ENCODE data around the gene VWA1.
"Not testable (repeated sequence)": the region's sequence is repeated elsewhere in the genome, so short reads cannot be mapped to it uniquely, and the experiment has no call there.

Gene VWA1

DNA sequence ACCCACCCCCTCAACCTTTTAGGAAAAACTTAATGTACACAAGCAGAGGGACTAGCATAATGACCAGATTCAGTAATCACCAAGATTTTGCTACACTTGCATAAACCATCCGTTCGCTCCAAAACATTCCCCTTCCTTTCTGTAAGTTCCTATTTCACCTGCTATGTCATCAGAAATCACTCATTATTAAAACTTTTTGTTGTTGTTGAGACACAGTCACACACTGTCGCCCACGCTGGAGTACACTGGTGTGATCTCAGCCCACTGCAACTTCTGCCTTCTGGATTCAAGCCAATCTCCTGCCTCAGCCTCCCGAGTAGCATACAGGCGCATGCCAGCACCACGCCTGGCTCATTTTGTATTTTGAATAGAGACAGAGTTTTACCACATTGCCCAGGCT is 31.8 kb upstream of the VWA1 start:
- no peak for DNase-seq

DNA sequence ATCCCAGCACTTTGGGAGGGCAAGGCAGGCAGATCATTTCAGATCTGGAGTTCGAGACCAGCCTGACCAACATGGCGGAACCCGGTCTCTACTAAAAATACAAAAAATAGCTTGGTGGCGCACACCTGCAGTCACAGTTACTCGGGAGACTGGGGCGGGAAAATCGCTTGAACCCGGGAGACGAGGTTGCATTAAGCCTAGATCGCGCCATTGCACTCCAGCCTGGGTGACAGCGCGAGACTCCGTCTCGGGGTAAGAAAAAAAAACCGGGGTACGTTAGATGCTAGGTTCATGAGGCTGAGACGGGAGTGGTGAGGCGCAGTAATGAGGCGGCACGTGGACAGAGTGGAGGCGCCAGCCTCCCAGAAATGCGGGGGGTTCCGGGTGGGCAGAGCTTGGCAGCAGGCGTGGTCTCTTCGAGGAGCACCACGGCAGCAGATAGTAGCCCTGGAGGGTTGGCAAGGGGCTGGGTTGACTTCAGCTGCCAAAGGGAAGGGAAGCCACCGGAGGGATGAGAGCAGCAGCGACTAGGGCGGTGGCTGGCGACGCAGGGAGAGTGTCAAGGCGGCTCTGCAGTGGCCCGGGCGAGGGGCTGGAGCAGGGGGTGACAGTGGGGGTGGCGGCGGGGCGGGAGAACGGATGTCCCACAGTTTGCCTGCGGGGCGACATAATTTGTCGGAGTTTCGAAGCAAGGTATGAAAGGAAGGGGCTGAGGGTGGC is 29.2 kb upstream of the VWA1 start:
- DNase-seq: no peak

DNA sequence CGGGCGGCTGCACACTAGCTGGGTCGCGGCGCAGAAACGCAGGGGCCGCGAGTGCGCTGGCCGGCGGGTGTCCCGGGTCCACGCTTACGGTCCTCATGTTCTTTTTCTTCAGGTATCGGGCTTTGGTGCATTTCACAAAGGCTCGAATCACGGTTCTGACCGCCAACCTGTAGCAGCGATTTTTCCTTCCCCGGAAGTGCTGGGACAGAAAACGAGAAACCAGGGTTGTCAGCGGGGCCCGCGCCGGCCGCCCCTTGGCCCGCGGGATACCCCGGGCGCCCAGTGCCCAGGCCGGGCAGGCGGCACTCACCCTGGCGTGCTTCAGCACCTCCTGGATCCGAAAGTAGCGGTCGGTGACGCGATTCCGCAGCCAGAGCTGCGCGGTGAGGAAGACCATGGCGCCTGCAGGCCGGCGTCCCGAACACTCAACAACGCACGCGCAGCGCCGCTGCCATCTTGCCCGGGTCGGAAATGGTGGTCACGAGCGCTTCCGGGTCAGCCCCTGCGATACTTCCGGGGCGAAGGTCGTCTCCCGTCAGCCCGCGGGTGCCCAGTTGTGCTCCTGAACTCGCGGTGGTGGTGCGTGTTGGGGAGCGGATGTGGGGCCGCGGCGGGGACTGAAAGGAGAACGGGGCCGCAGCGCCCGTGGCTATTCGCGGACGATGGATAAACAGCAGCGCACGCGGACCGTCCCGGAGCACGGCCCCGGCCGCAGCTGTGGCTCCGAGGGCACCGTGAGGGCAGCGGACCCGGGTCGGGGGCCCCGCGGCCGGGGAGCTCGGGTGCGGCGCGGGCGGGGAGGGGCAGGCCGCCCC is 28.5 kb upstream of the VWA1 start, which contains the start of gene MRPL20:
Gene MRPL20, minus strand, starts transcription at position 473 of the 815 bp plus-strand sequence. Its CDS starts 76 bp downstream, at position 397.
- peak; percentile 94 for DNase-seq

DNA sequence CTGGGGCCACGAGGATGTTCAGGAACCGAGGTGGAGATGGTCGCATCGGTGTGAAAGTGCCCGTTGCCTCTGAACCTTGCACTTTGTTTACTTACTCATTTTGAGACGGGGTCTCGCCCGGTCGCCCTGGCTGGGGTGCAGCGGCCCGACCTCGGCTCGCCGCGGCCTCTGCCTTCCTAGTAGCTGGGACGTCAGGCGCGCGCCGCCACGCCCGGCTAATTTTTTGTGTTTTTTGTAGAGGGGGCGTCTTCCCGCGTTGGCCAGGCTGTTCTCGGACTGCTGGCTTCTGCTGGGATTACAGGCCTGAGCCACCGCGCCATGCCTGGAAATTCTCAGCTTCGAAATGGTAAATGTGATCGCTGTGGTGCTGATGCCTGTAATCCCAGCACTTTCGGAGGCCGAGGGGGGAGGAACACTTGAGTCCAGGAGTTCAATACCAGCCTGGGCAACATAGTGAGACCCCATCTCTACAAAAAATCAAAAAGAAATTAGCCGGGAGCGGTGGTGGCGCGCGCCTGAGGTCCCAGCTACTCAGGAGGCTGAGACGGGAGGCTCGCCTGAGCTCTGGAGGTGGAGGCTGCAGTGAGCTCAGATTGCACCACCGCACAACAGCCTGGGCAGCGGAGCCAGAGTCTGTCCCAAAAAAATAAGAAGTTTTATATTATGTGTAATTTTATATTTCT is 27.7 kb upstream of the VWA1 start:
- no peak for DNase-seq

DNA sequence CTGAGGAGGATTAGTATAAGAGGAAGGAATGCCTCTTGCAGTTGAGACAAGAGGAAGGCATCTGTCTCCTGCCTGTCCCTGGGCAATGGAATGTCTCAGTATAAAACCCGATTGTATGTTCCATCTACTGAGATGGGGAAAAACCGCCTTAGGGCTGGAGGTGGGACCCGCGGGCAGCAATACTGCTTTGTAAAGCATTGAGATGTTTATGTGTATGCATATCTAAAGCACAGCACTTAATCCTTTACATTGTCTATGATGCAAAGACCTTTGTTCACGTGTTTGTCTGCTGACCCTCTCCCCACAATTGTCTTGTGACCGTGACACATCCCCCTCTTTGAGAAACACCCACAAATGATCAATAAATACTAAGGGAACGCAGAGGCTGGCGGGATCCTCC is 25.3 kb upstream of the VWA1 start:
- DNase-seq: not testable (repeated sequence)

DNA sequence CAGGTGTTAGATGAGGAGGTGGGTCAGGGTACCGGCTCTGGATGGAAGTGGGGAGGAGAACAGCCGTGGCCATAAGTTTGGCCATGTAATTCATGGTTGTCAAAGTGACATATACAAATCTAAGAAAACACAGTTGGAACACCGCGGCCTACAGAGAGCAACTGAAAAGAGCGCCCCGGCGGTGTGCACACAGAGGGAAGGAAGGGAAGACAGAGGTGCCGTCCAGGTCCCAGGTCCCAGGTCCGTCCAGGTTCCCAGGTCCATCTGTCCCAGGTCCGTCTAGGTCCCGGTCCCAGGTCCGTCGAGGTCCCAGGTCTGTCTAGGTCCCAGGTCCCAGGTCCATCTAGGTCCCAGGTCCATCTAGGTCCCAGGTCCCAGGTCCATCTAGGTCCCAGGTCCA is 23.9 kb upstream of the VWA1 start:
- no peak for DNase-seq

DNA sequence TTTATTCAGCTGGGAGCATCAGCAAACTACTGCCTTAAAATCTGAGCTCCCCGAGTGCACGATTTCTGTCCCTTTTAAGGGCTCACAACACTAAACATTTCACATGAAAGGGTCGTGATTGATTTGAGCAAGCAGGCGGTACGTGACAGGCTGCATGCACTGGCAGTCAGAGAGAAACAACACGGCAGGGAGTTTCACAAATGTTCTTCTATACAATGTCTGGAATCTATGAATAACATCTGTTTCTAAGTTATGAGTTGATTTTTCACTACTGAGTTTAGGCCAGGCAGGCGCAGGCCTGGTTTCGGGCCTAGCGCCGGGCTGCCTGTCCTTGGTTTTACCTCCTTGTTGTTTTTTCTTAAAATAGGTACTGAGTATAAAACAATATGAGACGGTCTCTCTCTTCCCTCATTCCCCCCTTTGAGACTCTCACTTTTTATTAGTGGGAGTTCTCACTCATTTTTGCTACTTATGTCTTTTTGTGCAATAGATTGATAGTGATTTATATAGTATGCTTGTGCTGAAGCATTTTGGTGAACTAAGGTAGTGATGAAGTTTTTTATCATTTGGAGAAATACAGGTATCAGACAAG is 23.1 kb upstream of the VWA1 start:
- not testable (repeated sequence) for DNase-seq

DNA sequence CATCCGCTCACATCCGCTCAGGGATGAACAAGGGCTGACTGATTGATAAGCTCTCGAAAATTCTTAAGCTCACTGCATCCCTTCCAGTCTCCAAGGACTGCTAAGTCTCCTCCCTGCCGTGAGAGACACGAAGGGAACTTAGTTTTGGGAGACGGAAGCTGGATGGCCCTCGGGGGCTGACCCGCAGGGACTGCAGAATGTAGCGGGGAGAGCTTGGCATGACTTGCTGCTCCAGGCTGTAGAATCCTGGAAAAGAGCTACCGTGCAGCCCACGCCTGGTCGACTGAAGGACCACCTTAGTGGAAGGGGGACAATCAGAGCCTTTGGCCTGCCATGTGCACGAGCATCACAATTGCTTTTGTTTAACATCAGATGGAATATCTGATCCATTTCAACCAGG is 19.7 kb upstream of the VWA1 start:
- DNase-seq: no peak

DNA sequence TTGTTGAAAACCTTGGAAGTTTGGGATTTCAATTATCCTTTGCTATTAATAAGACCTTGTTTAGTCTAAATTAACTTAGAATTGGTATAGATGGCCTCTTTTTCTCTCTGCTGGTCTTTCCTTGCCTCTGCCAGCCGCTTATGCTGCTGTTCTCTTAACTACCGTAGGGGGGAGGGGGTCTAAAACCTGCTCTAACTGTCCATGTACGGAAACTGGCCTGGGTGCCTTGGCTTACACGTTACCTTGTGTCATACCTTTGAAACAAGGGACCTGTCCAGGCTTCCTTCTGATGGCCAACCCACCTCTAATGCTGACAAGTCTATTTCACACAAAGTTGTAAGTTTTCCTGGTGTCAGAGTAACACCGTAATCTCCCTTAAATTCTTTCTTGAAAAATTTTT is 18.1 kb upstream of the VWA1 start:
- DNase-seq: not testable (repeated sequence)

DNA sequence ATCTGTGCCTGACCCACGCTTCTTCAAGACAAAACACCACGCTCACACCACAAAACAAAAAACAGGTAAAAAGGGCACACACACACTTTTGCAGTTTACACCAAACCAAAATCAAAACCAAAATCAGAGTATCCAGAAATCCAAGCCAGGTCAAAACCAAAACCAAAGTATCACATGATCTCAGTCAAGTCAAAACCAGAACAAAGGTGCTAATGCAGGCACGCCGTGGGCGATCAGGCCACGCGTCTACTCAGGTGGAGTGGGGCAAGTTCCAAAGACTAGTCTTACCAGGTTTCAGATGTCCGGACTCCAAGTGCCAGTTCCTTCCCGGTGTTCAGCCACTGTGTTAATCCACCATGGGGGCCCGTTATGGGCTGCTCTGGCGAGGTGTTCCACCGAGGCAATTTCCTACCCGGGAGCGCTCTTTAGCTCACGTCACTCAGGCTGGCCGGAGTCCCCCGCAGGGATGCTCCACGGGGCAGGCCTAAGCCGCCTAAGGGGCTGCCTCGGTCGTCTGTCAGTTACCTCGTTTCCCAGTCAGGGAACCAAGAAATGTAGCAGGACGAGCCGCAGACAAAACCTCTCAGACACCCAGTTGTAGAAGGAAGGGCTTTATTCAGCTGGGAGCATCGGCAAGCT is 17.5 kb upstream of the VWA1 start:
- DNase-seq: peak; percentile 46

DNA sequence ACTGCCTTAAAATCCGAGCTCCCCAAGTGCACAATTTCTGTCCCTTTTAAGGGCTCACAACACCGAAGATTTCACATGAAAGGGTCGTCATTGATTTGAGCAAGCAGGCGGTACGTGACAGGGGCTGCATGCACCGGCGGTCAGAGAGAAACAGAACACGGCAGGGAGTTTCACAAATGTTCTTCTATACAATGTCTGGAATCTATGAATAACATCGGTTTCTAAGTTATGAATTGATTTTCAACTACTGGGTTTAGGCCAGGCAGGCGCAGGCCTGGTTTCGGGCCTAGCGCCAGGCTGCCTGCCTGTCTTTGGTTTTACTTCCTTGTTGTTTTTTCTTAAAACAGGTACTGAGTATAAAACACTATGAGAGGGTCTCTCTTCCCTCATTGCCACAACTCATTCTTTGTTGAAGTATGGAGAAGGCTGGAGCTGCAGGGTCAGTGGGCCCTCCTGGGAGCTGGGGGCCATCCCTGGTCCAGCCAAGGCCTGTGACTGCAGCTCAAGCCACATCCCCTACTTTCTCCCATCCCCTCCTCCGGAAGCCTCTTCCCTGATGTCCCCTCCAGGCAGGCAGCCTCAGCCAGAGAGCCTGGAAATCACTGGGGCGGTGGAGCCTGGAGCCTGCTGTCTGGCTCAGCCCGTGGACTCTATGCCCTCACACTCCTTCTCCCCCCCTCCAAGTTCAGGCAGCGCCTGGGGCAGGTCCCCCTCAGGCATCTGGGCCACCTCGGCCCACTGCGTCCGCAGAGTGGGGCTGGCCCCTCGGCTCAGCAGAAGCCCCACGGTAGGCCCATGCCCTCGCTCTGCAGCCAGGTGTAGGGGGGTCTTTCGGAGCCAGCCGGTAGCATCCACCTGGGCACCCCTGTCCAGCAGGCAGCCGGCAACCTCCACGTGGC is 16.8 kb upstream of the VWA1 start:
- no peak for DNase-seq

DNA sequence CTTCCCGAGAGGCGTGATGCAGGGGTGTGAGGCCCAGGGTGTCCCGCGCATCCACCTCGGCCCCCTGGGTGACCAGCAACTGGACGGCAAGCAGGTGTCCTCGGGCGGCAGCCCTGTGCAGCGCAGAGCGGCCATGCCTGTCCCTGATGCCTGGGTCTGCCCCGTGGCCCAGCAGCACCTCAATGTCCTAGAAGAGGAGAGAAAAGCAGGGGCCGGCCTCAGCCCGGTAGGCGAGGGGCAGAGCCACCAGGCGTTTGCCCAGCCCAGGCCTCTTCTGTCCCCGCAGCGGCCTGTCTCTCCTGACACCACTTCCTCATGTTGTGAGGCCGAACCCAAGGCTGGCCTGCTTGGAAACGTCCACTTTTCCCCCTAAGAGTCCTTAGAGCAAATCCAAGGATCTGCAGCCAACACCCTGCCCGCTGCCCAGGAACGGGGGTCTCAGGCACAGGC is 16.1 kb upstream of the VWA1 start:
- DNase-seq: no peak

DNA sequence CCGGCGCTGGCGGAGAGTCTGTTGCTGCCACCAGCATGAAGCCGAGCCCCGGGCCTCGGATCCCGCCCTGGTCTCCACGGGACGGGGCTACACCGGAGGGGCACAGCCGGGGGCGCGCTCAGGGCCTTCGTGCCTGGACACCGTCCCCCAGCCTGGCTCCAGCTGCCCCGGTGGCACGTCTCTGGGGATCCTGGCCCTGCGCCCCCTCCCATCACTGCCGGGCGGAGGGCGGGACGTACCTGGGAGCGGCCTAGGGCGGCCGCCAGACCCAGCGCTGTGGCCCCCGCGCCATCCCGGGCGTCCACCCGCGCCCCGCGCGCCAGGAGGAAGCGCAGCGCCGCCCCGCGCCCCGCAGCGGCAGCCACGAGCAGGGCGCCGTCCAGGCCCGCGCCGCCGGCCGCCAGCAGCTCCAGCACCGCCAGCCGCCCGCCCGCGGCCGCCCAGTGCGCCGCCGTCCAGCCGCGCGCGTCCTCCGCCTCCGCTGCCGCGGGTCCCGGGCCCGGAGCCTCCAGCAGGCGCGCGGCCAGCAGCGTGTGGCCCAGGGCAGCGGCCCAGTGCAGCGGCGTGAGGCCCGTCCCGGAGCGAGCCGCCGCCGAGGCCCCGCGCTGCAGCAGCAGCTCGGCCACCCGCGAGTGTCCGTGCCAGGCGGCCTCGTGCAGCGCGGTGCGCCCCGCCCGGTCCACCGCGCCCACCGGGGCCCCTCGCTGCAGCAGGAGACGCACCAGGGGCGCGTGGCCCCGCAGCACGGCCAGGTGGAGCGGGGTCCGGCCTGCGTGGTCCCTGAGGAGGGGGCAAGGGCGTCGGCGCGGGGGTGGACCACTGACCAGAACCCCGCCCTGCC is 15.5 kb upstream of the VWA1 start:
- DNase-seq: peak; percentile 48

DNA sequence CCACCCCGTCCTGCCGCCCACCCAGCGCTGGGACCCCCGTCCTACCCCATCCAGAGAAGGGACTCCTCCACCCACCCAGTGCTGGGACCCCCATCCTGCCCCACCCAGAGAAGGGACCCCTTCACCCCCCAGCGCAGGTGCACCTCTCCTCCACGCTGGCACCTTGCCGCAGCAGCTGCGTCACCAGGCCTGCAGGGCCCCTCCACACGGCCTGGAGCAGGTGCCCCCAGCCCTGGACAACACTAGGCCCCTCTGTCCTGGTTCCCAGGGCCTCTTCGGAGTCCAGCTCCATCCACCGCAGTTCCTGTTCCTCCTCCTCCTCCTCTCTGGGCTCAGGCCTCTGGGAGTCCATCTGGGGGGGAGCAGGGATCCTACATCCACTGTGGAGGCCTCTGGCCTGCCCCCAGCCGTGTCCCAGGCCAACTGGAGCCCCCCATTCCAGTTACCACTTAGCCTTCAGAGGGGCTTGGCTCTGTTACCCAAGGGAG is 14.8 kb upstream of the VWA1 start:
- DNase-seq: no peak

DNA sequence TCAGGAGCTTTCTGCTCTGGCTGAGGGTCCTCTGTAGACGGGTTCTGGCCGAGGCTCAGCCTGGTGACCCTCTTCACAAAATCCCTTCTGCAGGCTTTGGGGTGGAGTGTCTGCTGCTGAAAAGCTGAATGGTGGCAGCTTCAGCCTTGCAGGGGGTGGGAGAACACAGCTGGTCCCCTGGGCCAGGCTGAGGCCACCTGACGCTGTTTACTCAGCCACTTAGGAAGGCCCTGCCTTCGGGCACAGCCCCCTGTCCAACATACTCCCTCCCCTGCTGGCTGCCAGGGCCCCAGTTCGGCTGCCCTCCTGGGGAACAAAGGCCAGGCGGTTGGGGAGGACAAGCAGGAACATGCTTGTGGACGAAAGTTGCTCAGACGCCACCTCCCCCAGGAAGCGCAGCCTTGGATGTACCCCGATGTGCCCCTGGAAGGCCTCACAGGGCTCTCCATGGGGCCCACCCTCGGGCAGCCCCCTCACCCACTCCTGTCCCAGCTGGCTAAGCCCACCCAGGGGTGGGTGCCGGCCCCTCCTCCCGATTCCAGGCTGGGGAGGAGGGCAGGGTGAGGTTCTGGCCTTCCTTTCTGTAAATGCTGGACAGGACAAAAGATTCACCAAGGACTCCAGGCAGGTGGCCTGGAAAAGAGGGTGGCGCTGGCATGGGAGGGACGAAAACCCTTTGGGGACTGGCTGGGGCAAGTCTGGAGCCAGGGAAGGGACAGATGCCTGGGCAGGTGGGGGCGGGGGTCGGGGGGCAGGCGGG is 14.2 kb upstream of the VWA1 start, which contains the start of gene ANKRD65:
Gene ANKRD65, minus strand, starts transcription at position 130 of the 760 bp plus-strand sequence. CDS start 271 bp downstream, outside the sequence.
- no peak for DNase-seq

DNA sequence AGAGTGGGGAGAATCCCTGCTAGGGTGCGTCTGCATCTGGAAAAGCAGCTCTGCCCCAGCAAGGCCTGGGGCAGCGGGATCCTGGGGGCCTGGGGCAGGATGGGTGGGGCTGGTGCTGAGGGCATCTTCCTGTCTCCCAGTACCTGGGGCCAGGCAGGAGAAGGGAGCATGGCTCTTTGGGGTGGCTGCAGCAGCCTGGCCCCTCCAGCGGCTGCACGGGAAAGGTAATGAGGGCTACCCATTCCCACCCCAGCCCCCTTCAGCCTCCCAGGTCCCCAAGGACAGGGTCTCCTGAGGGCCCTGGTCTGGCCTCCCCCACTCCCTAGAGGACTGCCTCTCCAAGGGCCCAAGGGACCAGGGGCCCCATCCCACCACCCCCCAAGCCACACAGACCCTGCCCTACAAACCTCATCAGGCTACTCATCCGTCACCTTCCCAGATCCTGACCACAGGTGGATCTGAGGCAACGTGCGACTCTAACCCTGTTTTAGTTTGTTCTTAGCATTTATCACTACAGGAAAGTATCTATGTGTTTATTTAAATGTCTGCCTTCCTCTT is 13.5 kb upstream of the VWA1 start:
- DNase-seq: no peak

DNA sequence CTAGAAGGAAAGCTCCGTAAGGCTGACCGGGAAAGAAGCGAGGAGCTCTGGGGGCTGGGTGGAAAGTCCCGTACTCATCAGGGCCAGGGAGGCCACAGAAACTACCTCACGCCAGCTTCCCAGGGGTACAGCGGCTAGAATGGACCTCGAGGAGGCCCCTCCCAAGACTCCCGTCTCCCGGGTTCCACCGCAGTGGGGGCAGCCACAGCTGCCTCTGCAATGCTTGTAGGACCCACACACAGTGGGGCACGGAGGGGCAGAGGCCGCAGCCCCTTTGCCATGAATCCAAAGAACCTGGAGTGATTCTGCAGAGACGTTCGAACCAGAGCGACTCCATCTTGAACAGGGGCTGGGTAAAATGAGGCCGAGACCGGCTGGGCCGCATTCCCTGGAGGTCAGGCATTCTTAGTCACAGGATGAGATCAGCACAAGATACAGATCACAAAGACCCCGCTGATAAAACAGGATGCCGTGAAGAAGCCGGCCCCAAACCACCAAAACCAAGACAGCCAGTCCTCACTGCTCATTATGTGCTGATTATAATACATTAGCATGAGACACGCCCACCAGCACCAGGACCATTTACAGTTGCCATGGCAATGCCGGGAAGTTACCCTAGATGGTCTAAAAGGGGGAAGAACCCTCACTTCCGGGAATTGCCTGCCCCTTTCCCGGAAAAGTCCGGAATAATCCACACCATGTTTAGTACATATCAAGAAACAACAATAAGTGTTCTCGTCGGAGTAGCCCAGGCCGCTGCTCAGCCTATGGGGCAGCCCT is 12.8 kb upstream of the VWA1 start:
- DNase-seq: peak; percentile 36

DNA sequence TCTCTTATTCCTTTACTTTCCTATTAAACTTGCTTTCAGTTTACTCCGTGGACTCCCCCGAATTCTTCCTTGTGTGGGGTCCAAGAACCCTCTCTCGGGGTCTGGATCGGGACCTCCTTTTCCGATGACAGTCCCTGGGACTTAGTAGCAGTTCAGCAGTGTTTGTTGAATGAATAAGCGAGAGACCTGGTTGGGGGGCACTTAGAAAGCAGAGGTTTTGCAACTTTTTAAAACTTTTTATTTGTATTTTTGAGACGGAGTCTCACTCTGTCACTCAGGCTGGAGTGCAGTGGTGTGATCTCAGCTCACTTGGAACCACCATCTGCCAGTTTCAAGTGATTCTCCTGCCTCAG is 12.3 kb upstream of the VWA1 start:
- DNase-seq: no peak

Measured in left hindlimb (tissue), 1 donor.